Caco-2 (cell line): ENCODE data around the gene METTL25. TPM values are rescaled to one million over a fixed set of nuclear protein-coding genes. Genes with fewer than 3 reads are reported as not detected.

Experiments
- BruUV-seq: library from RNA; stranded (reverse); fragments of 400-500 nt; replicated peaks from 2 replicates; lab custom pipeline; 2021; lab: Mats Ljungman, UMichigan
- CTCF ChIA-PET: fragments of 300-600 bp; sonication (Branson Sonifier 250); formaldehyde crosslinking; loops from one replicate; lab custom pipeline; 2022; ENCODE audit warnings: antibody characterized with exemption; lab: Charles Lee
- POLR2A ChIA-PET: fragments of 300-600 bp; sonication (Branson Sonifier 250); formaldehyde crosslinking; loops from one replicate; lab custom pipeline; 2022; ENCODE audit warnings: antibody characterized with exemption; lab: Charles Lee
- DNase-seq, 2 experiments: peaks; one replicate each; pipeline versions ENCODE4 v3.0.0 to v3.0.0-alpha.2; 2020 to 2022
- H3K27me3 ChIP-seq: replicated peaks from 2 replicates; pipeline ENCODE4 v1.6.0; 2011; ENCODE audit warnings: low read length; ENCODE audit not compliant: control insufficient read depth, insufficient read depth
- H3K36me3 ChIP-seq: 2 replicates; pipeline ENCODE4 v1.5.1; 2011; ENCODE audit warnings: low read length; ENCODE audit not compliant: control insufficient read depth, insufficient read depth
- H3K4me1 ChIP-seq: fragments of 250-450 bp; sonication (Bioruptor Pico); 2 replicates; pipeline ENCODE4 v1.5.1; 2020; ENCODE audit warnings: mild to moderate bottlenecking
- H3K4me3 ChIP-seq: 2 replicates; pipeline ENCODE4 v1.5.1; 2011; ENCODE audit warnings: low read depth, mild to moderate bottlenecking, control low read depth, low read length
- H3K9me3 ChIP-seq: fragments of 250-450 bp; sonication (Bioruptor Pico); 2 replicates; pipeline ENCODE4 v1.5.1; 2020; ENCODE audit warnings: mild to moderate bottlenecking, moderate library complexity
- H3K27ac Mint-ChIP-seq: one replicate; pipeline ENCODE4 v1.8.0; 2022; ENCODE audit warnings: mixed read lengths; ENCODE audit not compliant: unreplicated experiment
- H3K27me3 Mint-ChIP-seq: one replicate; pipeline ENCODE4 v1.8.0; 2022; ENCODE audit warnings: mixed read lengths; ENCODE audit not compliant: insufficient read depth, unreplicated experiment
- H3K36me3 Mint-ChIP-seq: one replicate; pipeline ENCODE4 v1.8.0; 2022; ENCODE audit warnings: mild to moderate bottlenecking, mixed read lengths; ENCODE audit not compliant: insufficient read depth, unreplicated experiment
- H3K4me1 Mint-ChIP-seq: one replicate; pipeline ENCODE4 v1.8.0; 2022; ENCODE audit warnings: low read depth, mixed read lengths; ENCODE audit not compliant: unreplicated experiment
- H3K4me3 Mint-ChIP-seq: one replicate; pipeline ENCODE4 v1.8.0; 2022; ENCODE audit warnings: mild to moderate bottlenecking, moderate library complexity, mixed read lengths; ENCODE audit not compliant: unreplicated experiment
- H3K9me3 Mint-ChIP-seq: one replicate; pipeline ENCODE4 v1.8.0; 2022; ENCODE audit warnings: mixed read lengths; ENCODE audit not compliant: unreplicated experiment
- intact Hi-C: fragments of 100-400 bp; cut with micrococcal nuclease; formaldehyde crosslinking; loops from one replicate; pipeline ENCODE4 v1.10.0; 2022; ENCODE audit not compliant: unreplicated experiment
- total RNA-seq: library from RNA; stranded (reverse); gene quantifications from 2 replicates; pipeline ENCODE4 v1.2.3, GENCODE V29; 2022
- TF ChIP-seq, protein P1 (sequence below), 2 experiments: fragments of 200-600 bp in 1 of 2; IDR thresholded peaks; 1 replicate in 1 of 2; 2 replicates in 1 of 2; pipeline versions ENCODE4 v1.5.1 to v1.8.0; 2011 to 2022; ENCODE audit warnings: antibody characterized with exemption in 1 of 2, control low read depth in 1 of 2, inconsistent platforms in 1 of 2, low read depth in 1 of 2, low read length in 1 of 2, mild to moderate bottlenecking in 1 of 2, moderate library complexity in 1 of 2; ENCODE audit not compliant: insufficient read depth in 1 of 2, severe bottlenecking in 1 of 2, unreplicated experiment in 1 of 2

METTL25 gene
- total RNA-seq, 1 experiment from 2014 or later, result 8.4 TPM

DNA sequence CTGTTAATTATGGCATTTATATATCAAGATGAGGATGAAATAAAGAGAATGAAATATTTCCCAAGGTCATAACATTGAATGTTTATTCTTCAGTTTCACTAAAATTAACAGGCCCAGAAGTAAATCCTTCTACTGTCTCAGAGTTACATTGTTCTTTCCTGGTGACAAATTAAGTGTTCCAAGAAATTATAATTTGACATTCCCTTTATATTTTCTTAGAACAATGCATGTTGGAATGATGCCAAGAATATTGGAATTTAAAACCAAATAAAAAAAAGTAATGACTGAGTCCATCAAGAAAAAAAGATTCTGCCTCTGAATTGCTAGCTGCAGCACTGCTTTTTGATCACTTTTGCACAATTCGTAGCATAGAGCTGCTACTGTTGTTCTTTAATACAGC lies 152.1 kb downstream of the METTL25 start:
- no TSS peak for BruUV-seq
- POLR2A ChIA-PET, result no interaction called here
- CTCF ChIA-PET, result no interaction called here

DNA sequence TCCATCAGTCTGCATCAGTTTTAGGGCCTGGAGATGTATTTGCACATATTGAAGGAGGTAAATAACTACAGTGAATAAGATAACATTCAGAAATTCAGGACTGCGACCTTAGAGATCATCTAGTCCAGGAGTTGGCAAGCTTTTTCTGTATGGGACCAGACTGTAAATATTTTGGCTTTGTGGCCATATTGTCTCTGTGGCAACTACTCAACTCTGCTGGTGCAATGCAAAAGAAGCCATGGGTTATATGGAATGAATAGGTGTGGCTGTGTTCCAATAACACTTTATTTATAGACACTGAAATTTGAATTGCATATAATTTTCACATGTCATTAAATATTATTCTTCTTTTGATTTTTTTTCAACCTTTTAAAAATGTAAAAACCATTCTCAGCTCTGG lies 156.6 kb downstream of the METTL25 start:
- no peaks in the 10 kb centered on the region for H3K36me3 Mint-ChIP-seq
- no peaks in the 10 kb centered on the region for H3K27me3 Mint-ChIP-seq
- Histone ChIP-seq H3K27me3 (no peaks in the 10 kb centered on the region), H3K36me3 (no peaks in the 10 kb centered on the region), H3K9me3 (no peaks in the 10 kb centered on the region), H3K4me3 (no peak overlapping the region), H3K4me1 (no peaks in the 10 kb centered on the region)
- H3K27ac Mint-ChIP-seq, result no peak overlapping the region
- TF ChIP-seq, protein P1, sequence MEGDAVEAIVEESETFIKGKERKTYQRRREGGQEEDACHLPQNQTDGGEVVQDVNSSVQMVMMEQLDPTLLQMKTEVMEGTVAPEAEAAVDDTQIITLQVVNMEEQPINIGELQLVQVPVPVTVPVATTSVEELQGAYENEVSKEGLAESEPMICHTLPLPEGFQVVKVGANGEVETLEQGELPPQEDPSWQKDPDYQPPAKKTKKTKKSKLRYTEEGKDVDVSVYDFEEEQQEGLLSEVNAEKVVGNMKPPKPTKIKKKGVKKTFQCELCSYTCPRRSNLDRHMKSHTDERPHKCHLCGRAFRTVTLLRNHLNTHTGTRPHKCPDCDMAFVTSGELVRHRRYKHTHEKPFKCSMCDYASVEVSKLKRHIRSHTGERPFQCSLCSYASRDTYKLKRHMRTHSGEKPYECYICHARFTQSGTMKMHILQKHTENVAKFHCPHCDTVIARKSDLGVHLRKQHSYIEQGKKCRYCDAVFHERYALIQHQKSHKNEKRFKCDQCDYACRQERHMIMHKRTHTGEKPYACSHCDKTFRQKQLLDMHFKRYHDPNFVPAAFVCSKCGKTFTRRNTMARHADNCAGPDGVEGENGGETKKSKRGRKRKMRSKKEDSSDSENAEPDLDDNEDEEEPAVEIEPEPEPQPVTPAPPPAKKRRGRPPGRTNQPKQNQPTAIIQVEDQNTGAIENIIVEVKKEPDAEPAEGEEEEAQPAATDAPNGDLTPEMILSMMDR (IDR thresholded peaks at IDR 0.05; ENCODE audit: insufficient read depth in 1 of 2, low read depth in 1 of 2, low read length in 1 of 2, severe bottlenecking in 1 of 2, unreplicated experiment in 1 of 2), result no peak
- H3K9me3 Mint-ChIP-seq, result no peaks in the 10 kb centered on the region
- BruUV-seq, result no TSS peak
- H3K4me1 Mint-ChIP-seq, result no peaks in the 10 kb centered on the region
- intact Hi-C loops, result no loop called here
- CTCF ChIA-PET, result no interaction called here
- POLR2A ChIA-PET, result no interaction called here
- DNase-seq, result no peak
- H3K4me3 Mint-ChIP-seq, result no peak overlapping the region

More for the DNA sequence above, 152.1 kb downstream of the METTL25 start:
- Mint-ChIP-seq H3K9me3 (no peaks in the 10 kb centered on the region), H3K27ac (no peak overlapping the region), H3K27me3 (no peaks in the 10 kb centered on the region), H3K4me3 (no peak overlapping the region), H3K4me1 (no peaks in the 10 kb centered on the region), H3K36me3 (no peaks in the 10 kb centered on the region)
- Histone ChIP-seq H3K36me3 (no peaks in the 10 kb centered on the region), H3K4me3 (no peak overlapping the region), H3K9me3 (no peaks in the 10 kb centered on the region), H3K27me3 (no peaks in the 10 kb centered on the region), H3K4me1 (no peaks in the 10 kb centered on the region)
- no peak for DNase-seq
- TF ChIP-seq, protein P1 (IDR thresholded peaks at IDR 0.05; ENCODE audit: insufficient read depth in 1 of 2, low read depth in 1 of 2, low read length in 1 of 2, severe bottlenecking in 1 of 2, unreplicated experiment in 1 of 2), result no peak
- intact Hi-C loops, result no loop called here

DNA sequence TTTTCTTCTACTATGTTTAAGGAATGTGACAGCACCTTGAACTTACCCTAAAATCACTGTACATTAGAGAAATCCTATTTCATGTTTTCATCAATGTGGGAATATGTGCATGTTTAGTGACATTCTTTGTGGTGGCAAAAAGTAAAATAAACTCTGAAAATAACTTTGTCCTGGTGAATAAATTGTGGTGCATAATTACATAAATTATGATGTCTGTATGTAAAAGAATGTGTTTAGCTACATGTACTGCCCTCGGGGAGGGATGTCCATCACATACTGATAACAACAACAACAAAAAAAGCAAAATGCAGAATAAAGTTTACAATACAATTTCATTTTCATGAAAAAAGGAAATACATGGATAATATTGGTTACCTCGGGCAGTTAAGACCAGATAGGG lies 157.3 kb downstream of the METTL25 start:
- no TSS peak for BruUV-seq
- Mint-ChIP-seq H3K27ac (no peak overlapping the region), H3K9me3 (no peaks in the 10 kb centered on the region), H3K27me3 (no peaks in the 10 kb centered on the region), H3K4me1 (no peaks in the 10 kb centered on the region), H3K36me3 (no peaks in the 10 kb centered on the region), H3K4me3 (no peak overlapping the region)
- H3K27me3 ChIP-seq, result no peaks in the 10 kb centered on the region
- CTCF ChIA-PET, result no interaction called here
- TF ChIP-seq, protein P1 (IDR thresholded peaks at IDR 0.05; ENCODE audit: insufficient read depth in 1 of 2, low read depth in 1 of 2, low read length in 1 of 2, severe bottlenecking in 1 of 2, unreplicated experiment in 1 of 2), result no peak
- POLR2A ChIA-PET, result no interaction called here
- H3K4me3 ChIP-seq, result no peak overlapping the region
- H3K36me3 ChIP-seq, result no peaks in the 10 kb centered on the region
- no peaks in the 10 kb centered on the region for H3K4me1 ChIP-seq
- H3K9me3 ChIP-seq, result no peaks in the 10 kb centered on the region
- intact Hi-C loops, result loop anchor here (2.0 kb wide), 1 partner anchor 131 kb away; no protein-coding TSS in a partner anchor
- DNase-seq, result no peak
